Measurements from ENCODE around the gene SKP1.

GRCh38 chr5:134148986-134149539, 27.7 kb downstream of the SKP1 start:
- TF ChIP-seq POLR2A (IDR thresholded peaks at IDR 0.05) (no peak), CTCF (IDR thresholded peaks at IDR 0.05) (no peak), POLR2AphosphoS5 (IDR thresholded peaks at IDR 0.05) (no peak)
